Breast epithelium (tissue), 3 donors: ENCODE measurements around the gene CARD10.

ENCODE experiments used
- POLR2A ChIP-seq: fragments of 450-650 bp; IDR thresholded peaks from one replicate; pipeline ENCODE4 v1.6.1; 2016; ENCODE audit warnings: antibody characterized with exemption, mild to moderate bottlenecking, moderate library complexity
- POLR2AphosphoS5 ChIP-seq, 3 donors: sonication (generic); formaldehyde crosslinking; IDR thresholded peaks; one replicate each; pipeline ENCODE4 v1.6.1; 2017; ENCODE audit warnings: antibody characterized with exemption in 3 of 3
- TF ChIP-seq, protein P1 (sequence below), 3 donors: fragments of 450-650 bp; IDR thresholded peaks; one replicate each; pipeline ENCODE4 v1.5.1; 2016 to 2017; ENCODE audit warnings: antibody characterized with exemption in 3 of 3, mild to moderate bottlenecking in 3 of 3, moderate library complexity in 3 of 3

DNA sequence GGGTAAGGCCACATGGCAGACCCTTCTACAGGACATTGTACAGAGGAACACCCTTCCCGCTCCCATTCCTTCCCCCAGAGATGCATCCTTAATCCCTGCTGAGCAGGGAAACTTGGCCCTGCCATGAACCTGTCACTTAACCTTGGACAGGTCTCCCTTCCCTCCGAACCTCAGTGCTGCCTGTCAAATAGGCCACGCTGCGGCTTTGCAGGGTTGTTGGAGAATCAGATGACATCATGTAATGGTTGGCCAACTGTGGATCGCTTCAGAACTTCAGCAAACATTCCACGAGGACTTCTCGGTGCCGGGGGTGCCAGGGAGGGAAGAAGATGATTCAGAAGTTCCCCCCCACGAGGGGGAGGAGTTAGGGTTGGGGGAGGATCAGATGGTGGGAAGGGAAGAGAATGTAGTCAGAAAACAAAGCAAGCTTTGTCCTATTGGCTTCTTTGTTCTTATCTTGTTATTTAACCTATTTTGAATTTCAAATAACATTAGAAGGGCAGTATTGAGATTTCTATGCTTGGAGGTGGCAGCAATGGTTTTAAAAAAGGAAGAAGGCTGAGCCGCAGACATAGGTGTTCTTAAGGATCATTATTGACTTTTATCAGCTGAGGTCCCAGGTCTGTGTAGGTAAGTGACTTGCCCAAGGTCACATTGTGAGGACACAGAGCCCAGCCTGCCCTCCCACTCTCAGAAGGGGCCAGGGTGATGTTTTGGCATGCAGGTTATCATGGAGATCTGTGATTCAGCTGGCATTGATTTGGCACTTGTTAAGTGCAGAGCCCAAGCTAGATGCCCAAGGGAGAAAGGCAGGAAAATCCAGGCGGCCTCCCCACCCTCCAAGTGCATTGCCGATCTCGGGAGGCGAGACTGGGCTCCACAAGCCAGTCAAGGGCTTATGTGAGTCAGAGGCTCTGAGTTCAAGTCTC, 44.2 kb upstream of the CARD10 start:
- TF ChIP-seq, protein P1, sequence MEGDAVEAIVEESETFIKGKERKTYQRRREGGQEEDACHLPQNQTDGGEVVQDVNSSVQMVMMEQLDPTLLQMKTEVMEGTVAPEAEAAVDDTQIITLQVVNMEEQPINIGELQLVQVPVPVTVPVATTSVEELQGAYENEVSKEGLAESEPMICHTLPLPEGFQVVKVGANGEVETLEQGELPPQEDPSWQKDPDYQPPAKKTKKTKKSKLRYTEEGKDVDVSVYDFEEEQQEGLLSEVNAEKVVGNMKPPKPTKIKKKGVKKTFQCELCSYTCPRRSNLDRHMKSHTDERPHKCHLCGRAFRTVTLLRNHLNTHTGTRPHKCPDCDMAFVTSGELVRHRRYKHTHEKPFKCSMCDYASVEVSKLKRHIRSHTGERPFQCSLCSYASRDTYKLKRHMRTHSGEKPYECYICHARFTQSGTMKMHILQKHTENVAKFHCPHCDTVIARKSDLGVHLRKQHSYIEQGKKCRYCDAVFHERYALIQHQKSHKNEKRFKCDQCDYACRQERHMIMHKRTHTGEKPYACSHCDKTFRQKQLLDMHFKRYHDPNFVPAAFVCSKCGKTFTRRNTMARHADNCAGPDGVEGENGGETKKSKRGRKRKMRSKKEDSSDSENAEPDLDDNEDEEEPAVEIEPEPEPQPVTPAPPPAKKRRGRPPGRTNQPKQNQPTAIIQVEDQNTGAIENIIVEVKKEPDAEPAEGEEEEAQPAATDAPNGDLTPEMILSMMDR (IDR thresholded peaks at IDR 0.05), result no peak
- TF ChIP-seq POLR2A (no peak), POLR2AphosphoS5 (IDR thresholded peaks at IDR 0.05) (peak; percentile 68 to 79 (median 73))
